DMS153 treated with DMSO at 0.1 percent for 48 hours (cell line): ENCODE data around the gene TEKT5.
"Not testable (repeated sequence)": the region's sequence is repeated elsewhere in the genome, so short reads cannot be mapped to it uniquely, and the experiment has no call there.

Experiments used
- DNase-seq: peaks from one replicate; lab custom pipeline; 2025; ENCODE audit not compliant: unreplicated experiment; lab: John Stamatoyannopoulos, UW

TEKT5 gene

GRCh38 chr16:10660950-10661635 is 33.6 kb downstream of the TEKT5 start:
- DNase-seq: no peak

GRCh38 chr16:10658943-10659342 is 35.8 kb downstream of the TEKT5 start:
- DNase-seq: no peak

- DNase-seq: no peak
These were observed 36.8 kb downstream of the TEKT5 start for GRCh38 chr16:10657925-10658324.

- DNase-seq: no peak
These were observed 38.1 kb downstream of the TEKT5 start for GRCh38 chr16:10656618-10657017.

- no peak for DNase-seq
These were observed 39.2 kb downstream of the TEKT5 start for GRCh38 chr16:10655415-10655977.

- DNase-seq: no peak
These were observed 39.9 kb downstream of the TEKT5 start for GRCh38 chr16:10654592-10655414.

- DNase-seq: peak; percentile 26
These were observed 41.8 kb downstream of the TEKT5 start for GRCh38 chr16:10652730-10653590.

GRCh38 chr16:10649098-10649497 is 45.6 kb downstream of the TEKT5 start:
- not testable (repeated sequence) for DNase-seq

- DNase-seq: no peak
These were observed 46.9 kb downstream of the TEKT5 start for GRCh38 chr16:10647721-10648296.

GRCh38 chr16:10647264-10647720 is 47.4 kb downstream of the TEKT5 start:
- no peak for DNase-seq

GRCh38 chr16:10646581-10647263 is 48.0 kb downstream of the TEKT5 start:
- no peak for DNase-seq

GRCh38 chr16:10646228-10646580 is 48.5 kb downstream of the TEKT5 start:
- no peak for DNase-seq

- DNase-seq: no peak
These were observed 50.6 kb downstream of the TEKT5 start for GRCh38 chr16:10644092-10644491.

GRCh38 chr16:10642964-10643363 is 51.8 kb downstream of the TEKT5 start:
- no peak for DNase-seq

- no peak for DNase-seq
These were observed 52.5 kb downstream of the TEKT5 start for GRCh38 chr16:10641953-10642949.

GRCh38 chr16:10641555-10641952 is 53.2 kb downstream of the TEKT5 start:
- DNase-seq: no peak

- no peak for DNase-seq
These were observed 53.8 kb downstream of the TEKT5 start for GRCh38 chr16:10640934-10641333.

GRCh38 chr16:10638101-10638500 is 56.6 kb downstream of the TEKT5 start:
- no peak for DNase-seq
